B cell (primary cell): Measurements from ENCODE around the gene GDF7. TPM values are rescaled to one million over a fixed set of nuclear protein-coding genes. Genes with fewer than 3 reads are reported as not detected.

Experiments
- ATAC-seq: fragments of 200-7000 bp; cut with Tn5 transposase; one replicate; pipeline ENCODE4 v1.10.0; 2021; ENCODE audit warnings: low read depth, mild to moderate bottlenecking, moderate number of reproducible peaks, moderate library complexity
- CTCF ChIA-PET: fragments of 350-600 bp; sonication (Branson Sonifier 250); formaldehyde crosslinking; loops from one replicate; lab custom pipeline; 2021; ENCODE audit warnings: antibody characterized with exemption, inconsistent platforms; lab: Charles Lee
- POLR2A ChIA-PET: fragments of 350-600 bp; sonication (Branson Sonifier 250); formaldehyde crosslinking; loops from one replicate; lab custom pipeline; 2021; ENCODE audit warnings: antibody characterized with exemption; lab: Charles Lee
- DNase-seq: peaks from one replicate; pipeline ENCODE4 v3.0.0; 2013
- H2AFZ ChIP-seq: 2 replicates; pipeline ENCODE4 v1.6.1; 2012; ENCODE audit warnings: mild to moderate bottlenecking, low read depth, low read length; ENCODE audit not compliant: insufficient read depth, poor library complexity, severe bottlenecking
- H3K27ac ChIP-seq, 2 donors: 1 replicate in 1 of 2; 2 replicates in 1 of 2; pipeline ENCODE4 v1.5.1; 2012 to 2013; ENCODE audit warnings: low read length in 2 of 2, mild to moderate bottlenecking in 2 of 2, moderate library complexity in 1 of 2
- H3K27me3 ChIP-seq, 4 experiments: fragments of 200-600 bp in 1 of 4; sonication (generic) in 1 of 4; replicated peaks in 1 of 4; 1 replicate in 2 of 4; 2 replicates in 2 of 4; pipeline versions ENCODE4 v1.6.1 to v1.7.0; 2013 to 2016; ENCODE audit warnings: low read length in 3 of 4, mild to moderate bottlenecking in 2 of 4, mixed read lengths in 1 of 4, moderate library complexity in 1 of 4; ENCODE audit not compliant: insufficient read depth in 4 of 4, control insufficient read depth in 3 of 4; ENCODE audit errors: control extremely low read depth in 1 of 4
- H3K36me3 ChIP-seq, 2 experiments: replicated peaks in 1 of 2; 1 replicate in 1 of 2; 2 replicates in 1 of 2; pipeline versions ENCODE4 v1.6.1 to v1.7.1; 2013; ENCODE audit warnings: low read length in 1 of 2; ENCODE audit not compliant: insufficient read depth in 2 of 2, control insufficient read depth in 1 of 2; ENCODE audit errors: control extremely low read depth in 1 of 2, extremely low read depth in 1 of 2
- H3K4me1 ChIP-seq, 2 donors: fragments of 200-600 bp in 1 of 2; sonication (generic) in 1 of 2; 1 replicate in 1 of 2; 2 replicates in 1 of 2; pipeline versions ENCODE4 v1.5.1 to v1.6.1; 2013 to 2017; ENCODE audit warnings: low read length in 2 of 2; ENCODE audit not compliant: control insufficient read depth in 2 of 2, insufficient read depth in 2 of 2
- H3K4me2 ChIP-seq: replicated peaks from 2 replicates; pipeline ENCODE3; 2012; ENCODE audit warnings: mild to moderate bottlenecking, low read depth, low read length; ENCODE audit not compliant: poor library complexity, severe bottlenecking
- H3K4me3 ChIP-seq, 5 experiments: fragments of 200-600 bp in 1 of 5; sonication (generic) in 1 of 5; 1 replicate in 3 of 5; 2 replicates in 2 of 5; pipeline versions ENCODE4 v1.5.1 to v1.7.0; 2011 to 2016; ENCODE audit warnings: low read length in 4 of 5, mild to moderate bottlenecking in 4 of 5, low read depth in 2 of 5, control low read depth in 1 of 5, moderate library complexity in 1 of 5; ENCODE audit not compliant: insufficient read depth in 1 of 5; ENCODE audit errors: control extremely low read depth in 1 of 5, extremely low read depth in 1 of 5
- H3K79me2 ChIP-seq: fragments of 200-600 bp; sonication (generic); one replicate; pipeline ENCODE4 v1.6.0; 2016; ENCODE audit warnings: low read length; ENCODE audit not compliant: control insufficient read depth, insufficient read depth
- H3K9ac ChIP-seq: fragments of 200-600 bp; sonication (generic); 2 replicates; pipeline ENCODE4 v1.6.1; 2017; ENCODE audit warnings: mild to moderate bottlenecking, low read length, moderate library complexity
- H3K9me3 ChIP-seq, 3 donors: one replicate each; pipeline versions ENCODE4 v1.6.1 to v1.7.1; 2013; ENCODE audit warnings: low read length in 2 of 3; ENCODE audit not compliant: control insufficient read depth in 2 of 3, insufficient read depth in 1 of 3; ENCODE audit errors: control extremely low read depth in 1 of 3
- H4K20me1 ChIP-seq: 2 replicates; pipeline ENCODE4 v1.6.0; 2012; ENCODE audit warnings: mild to moderate bottlenecking, low read length; ENCODE audit not compliant: insufficient read depth, control insufficient read depth, poor library complexity, severe bottlenecking
- H3K27ac Mint-ChIP-seq: one replicate; pipeline ENCODE4 v1.8.0; 2021; ENCODE audit warnings: mixed read lengths
- H3K27me3 Mint-ChIP-seq: one replicate; pipeline ENCODE4 v1.8.0; 2021; ENCODE audit warnings: mixed read lengths
- H3K4me1 Mint-ChIP-seq: one replicate; pipeline ENCODE4 v1.8.0; 2021; ENCODE audit warnings: mixed read lengths
- H3K4me3 Mint-ChIP-seq: one replicate; pipeline ENCODE4 v1.8.0; 2021; ENCODE audit warnings: mixed read lengths
- H3K9me3 Mint-ChIP-seq: one replicate; pipeline ENCODE4 v1.8.0; 2022; ENCODE audit warnings: mixed read lengths; ENCODE audit not compliant: insufficient read depth
- CTCF ChIP-seq: fragments of 200-600 bp; IDR thresholded peaks from one replicate; pipeline ENCODE4 v1.8.0; 2022; ENCODE audit warnings: antibody characterized with exemption, mild to moderate bottlenecking
- EZH2 ChIP-seq: IDR thresholded peaks from 2 replicates; pipeline ENCODE4 v1.6.1; 2012; ENCODE audit warnings: borderline replicate concordance, low read depth, mild to moderate bottlenecking, moderate library complexity, low read length; ENCODE audit not compliant: insufficient read depth, poor library complexity, severe bottlenecking
- WGBS: methylation state at CpG from one replicate; pipeline ENCODE4 v1.1.5; 2013; ENCODE audit warnings: missing lambda C conversion rate; ENCODE audit not compliant: insufficient coverage; 5-methylcytosine and 5-hydroxymethylcytosine counted together
- intact Hi-C: fragments of 100-400 bp; cut with micrococcal nuclease; formaldehyde crosslinking; loops from one replicate; pipeline ENCODE4 v1.10.0; 2022
- polyA plus RNA-seq: library from polyadenylated mRNA; depleted of rRNA; stranded (reverse); fragments of >200 nt; gene quantifications from 2 replicates; pipeline ENCODE4 v1.2.3, GENCODE V29; 2012
- total RNA-seq, 2 donors: library from RNA; stranded (reverse); fragments of 120-200 nt in 1 of 2; gene quantifications; 1 replicate in 1 of 2; 2 replicates in 1 of 2; pipeline versions ENCODE4 v1.2.3 to v1.2.4, GENCODE V29; 2013 to 2022

Gene GDF7
- total and polyA plus RNA-seq, 2 donors (not counting 1 experiment from before 2014, with no cell fraction given) = 7.0 to 15.3 TPM

GRCh38 chr2:20723543-20723942 is 56.6 kb downstream of the GDF7 start:
- TF ChIP-seq EZH2 = no peak
- no peak for TF ChIP-seq CTCF
- Histone ChIP-seq H3K79me2 (no peaks in the 10 kb centered on the region), H3K9ac (no peak overlapping the region), H3K27ac (no peak overlapping the region), H3K36me3 (peaks cover 0 to 3% of the 10 kb centered on the region in 2 experiments), H3K4me2 (no peak overlapping the region), H3K4me3 (no peak overlapping the region), H3K4me1 (no peaks in the 10 kb centered on the region), H3K9me3 (peaks cover 0 to 4% (median 2%) of the 10 kb centered on the region in 3 donors), H2AFZ (no peak overlapping the region), H4K20me1 (no peaks in the 10 kb centered on the region), H3K27me3 (no peaks in the 10 kb centered on the region)
- no peak for DNase-seq
- Mint-ChIP-seq H3K4me3 (no peak overlapping the region), H3K9me3 (peaks cover 2% of the 10 kb centered on the region), H3K27me3 (no peaks in the 10 kb centered on the region), H3K4me1 (no peaks in the 10 kb centered on the region), H3K27ac (no peak overlapping the region)
- CTCF ChIA-PET = no interaction called here
- no peak for ATAC-seq
- intact Hi-C loops = loop anchor here (2.0 kb wide), 1 partner anchor 239 kb away; no protein-coding TSS in a partner anchor
- POLR2A ChIA-PET = no interaction called here

GRCh38 chr2:20724500-20725053 is 57.6 kb downstream of the GDF7 start:
- H3K4me2 ChIP-seq = no peak overlapping the region
- DNase-seq = no peak
- H3K36me3 ChIP-seq = peaks cover 0 to 3% of the 10 kb centered on the region in 2 experiments
- TF ChIP-seq EZH2 (no peak), CTCF (no peak)
- no peak overlapping the region for H3K9ac ChIP-seq
- Mint-ChIP-seq H3K4me1 (no peaks in the 10 kb centered on the region), H3K27me3 (no peaks in the 10 kb centered on the region), H3K4me3 (no peak overlapping the region), H3K27ac (no peak overlapping the region), H3K9me3 (peaks cover 2% of the 10 kb centered on the region)
- H3K27me3 ChIP-seq = no peaks in the 10 kb centered on the region
- ATAC-seq = no peak
- H2AFZ ChIP-seq = no peak overlapping the region
- H3K79me2 ChIP-seq = no peaks in the 10 kb centered on the region
- H3K9me3 ChIP-seq = peaks cover 0 to 4% (median 2%) of the 10 kb centered on the region in 3 donors
- H4K20me1 ChIP-seq = no peaks in the 10 kb centered on the region
- intact Hi-C loops = no loop called here
- WGBS = 100% methylated on average over 2 of the region's 3 CpGs
- H3K4me1 ChIP-seq = no peaks in the 10 kb centered on the region
- H3K27ac ChIP-seq = no peak overlapping the region
- POLR2A ChIA-PET = no interaction called here
- no peak overlapping the region for H3K4me3 ChIP-seq
- CTCF ChIA-PET = interaction anchor here (0.9 kb wide), 1 partner anchor 63 kb away, joined by 4 read pairs; no protein-coding TSS in a partner anchor
